ENCODE data around the gene ASTN1.

ASTN1 gene

GRCh38 chr1:176839216-176839615 is 325.3 kb downstream of the ASTN1 start:
- DNase-seq (ENCODE audit: low read depth, low spot score), result no peak
- ChIA-PET CTCF (no interaction called here), POLR2A (no interaction called here)
- TF ChIP-seq, protein P1, sequence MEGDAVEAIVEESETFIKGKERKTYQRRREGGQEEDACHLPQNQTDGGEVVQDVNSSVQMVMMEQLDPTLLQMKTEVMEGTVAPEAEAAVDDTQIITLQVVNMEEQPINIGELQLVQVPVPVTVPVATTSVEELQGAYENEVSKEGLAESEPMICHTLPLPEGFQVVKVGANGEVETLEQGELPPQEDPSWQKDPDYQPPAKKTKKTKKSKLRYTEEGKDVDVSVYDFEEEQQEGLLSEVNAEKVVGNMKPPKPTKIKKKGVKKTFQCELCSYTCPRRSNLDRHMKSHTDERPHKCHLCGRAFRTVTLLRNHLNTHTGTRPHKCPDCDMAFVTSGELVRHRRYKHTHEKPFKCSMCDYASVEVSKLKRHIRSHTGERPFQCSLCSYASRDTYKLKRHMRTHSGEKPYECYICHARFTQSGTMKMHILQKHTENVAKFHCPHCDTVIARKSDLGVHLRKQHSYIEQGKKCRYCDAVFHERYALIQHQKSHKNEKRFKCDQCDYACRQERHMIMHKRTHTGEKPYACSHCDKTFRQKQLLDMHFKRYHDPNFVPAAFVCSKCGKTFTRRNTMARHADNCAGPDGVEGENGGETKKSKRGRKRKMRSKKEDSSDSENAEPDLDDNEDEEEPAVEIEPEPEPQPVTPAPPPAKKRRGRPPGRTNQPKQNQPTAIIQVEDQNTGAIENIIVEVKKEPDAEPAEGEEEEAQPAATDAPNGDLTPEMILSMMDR (IDR thresholded peaks at IDR 0.05; ENCODE audit: insufficient read depth, low read length, missing control alignments), result no peak
- no peak overlapping the region for H3K4me3 ChIP-seq (ENCODE audit: low read depth, low read length)

GRCh38 chr1:176838276-176838995 is 326.1 kb downstream of the ASTN1 start:
- CTCF ChIA-PET, result no interaction called here
- POLR2A ChIA-PET, result no interaction called here
- DNase-seq (ENCODE audit: low read depth, low spot score), result no peak
- TF ChIP-seq, protein P1 (IDR thresholded peaks at IDR 0.05; ENCODE audit: insufficient read depth, low read length, missing control alignments), result no peak
- no peak overlapping the region for H3K4me3 ChIP-seq (ENCODE audit: low read depth, low read length)

DNA sequence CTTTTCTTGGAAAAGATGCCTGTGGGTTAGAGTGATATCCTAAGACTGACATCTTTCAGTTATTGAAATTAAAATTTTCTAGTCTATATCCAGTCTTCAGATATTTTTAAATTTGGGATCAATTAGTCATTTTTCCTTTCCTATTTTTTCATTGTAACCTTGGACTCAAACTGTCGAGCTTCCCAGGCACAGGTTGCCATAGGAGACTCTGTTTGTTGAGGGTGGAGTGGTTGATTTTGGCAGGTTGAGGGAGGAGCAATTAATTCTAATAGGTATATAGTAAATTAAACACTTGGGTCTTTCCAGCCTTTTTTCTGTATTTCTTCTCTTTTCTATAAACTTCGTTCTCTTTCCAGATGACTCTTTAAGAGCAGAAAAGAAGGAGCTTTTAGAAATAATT is 326.8 kb downstream of the ASTN1 start:
- ChIA-PET POLR2A (no interaction called here), CTCF (interaction anchor here (0.6 to 2.3 kb wide), 2 partner anchors 100 to 277 kb away, joined by 3 to 7 read pairs; no protein-coding TSS in a partner anchor)
- TF ChIP-seq, protein P1 (IDR thresholded peaks at IDR 0.05; ENCODE audit: insufficient read depth, low read length, missing control alignments), result no peak
- no peak overlapping the region for H3K4me3 ChIP-seq (ENCODE audit: low read depth, low read length)
- DNase-seq (ENCODE audit: low read depth, low spot score), result no peak

DNA sequence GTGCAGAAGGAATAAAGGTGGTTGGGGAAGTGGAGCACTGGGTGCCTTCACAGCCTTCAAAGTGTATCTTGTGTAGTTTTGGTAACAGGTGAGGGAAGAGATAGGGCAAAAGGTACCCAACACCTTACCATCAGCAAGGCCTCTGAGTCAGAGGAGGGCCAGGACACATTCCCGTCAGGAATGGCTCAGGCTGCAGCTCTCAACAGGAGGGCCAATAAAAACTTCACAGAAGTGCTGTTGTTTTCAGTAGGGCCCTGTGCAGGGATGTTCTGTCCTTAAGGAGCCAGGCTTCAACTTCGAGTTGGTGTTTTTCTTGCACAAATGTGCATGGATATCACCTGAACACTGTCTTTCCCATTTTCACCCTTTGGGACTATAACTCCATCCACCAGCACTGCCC is 333.4 kb downstream of the ASTN1 start:
- ChIA-PET POLR2A (no interaction called here), CTCF (no interaction called here)
- H3K4me3 ChIP-seq (ENCODE audit: low read depth, low read length), result no peak overlapping the region
- DNase-seq (ENCODE audit: low read depth, low spot score), result no peak
- TF ChIP-seq, protein P1 (IDR thresholded peaks at IDR 0.05; ENCODE audit: insufficient read depth, low read length, missing control alignments), result no peak

GRCh38 chr1:176829261-176829660 is 335.3 kb downstream of the ASTN1 start:
- ChIA-PET POLR2A (no interaction called here), CTCF (no interaction called here)
- no peak for DNase-seq (ENCODE audit: low read depth, low spot score)
- TF ChIP-seq, protein P1 (IDR thresholded peaks at IDR 0.05; ENCODE audit: insufficient read depth, low read length, missing control alignments), result no peak
- H3K4me3 ChIP-seq (ENCODE audit: low read depth, low read length), result no peak overlapping the region

DNA sequence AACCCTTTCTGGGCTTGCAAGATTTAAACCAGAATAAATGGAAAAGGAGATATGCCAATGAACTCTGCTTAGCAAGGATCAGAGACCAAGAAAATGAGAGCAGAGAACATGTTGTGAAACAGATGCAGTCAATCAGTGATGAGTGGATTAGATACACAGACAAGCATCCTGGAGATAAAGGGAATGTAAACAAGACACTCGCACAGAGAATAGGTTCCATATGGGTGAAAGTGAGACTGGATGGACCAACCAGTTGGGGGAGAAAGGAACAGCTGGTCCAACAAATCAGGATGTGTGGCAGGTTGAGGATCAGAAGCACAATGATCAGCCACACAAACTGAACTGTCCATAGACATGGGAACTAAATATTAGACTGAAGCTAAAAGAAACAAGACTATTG is 338.2 kb downstream of the ASTN1 start:
- CTCF ChIA-PET, result no interaction called here
- POLR2A ChIA-PET, result no interaction called here
- no peak for DNase-seq (ENCODE audit: low read depth, low spot score)
- TF ChIP-seq, protein P1 (IDR thresholded peaks at IDR 0.05; ENCODE audit: insufficient read depth, low read length, missing control alignments), result no peak
- no peak overlapping the region for H3K4me3 ChIP-seq (ENCODE audit: low read depth, low read length)
